Muscle of leg (tissue), 11 donors: Measurements from ENCODE around the gene B4GALT1. TPM values are rescaled to one million over a fixed set of nuclear protein-coding genes. Genes with fewer than 3 reads are reported as not detected.
"Not testable (repeated sequence)": the region's sequence is repeated elsewhere in the genome, so short reads cannot be mapped to it uniquely, and the experiment has no call there.

Source experiments
- DNase-seq: peaks from one replicate; pipeline ENCODE4 v3.0.0; 2013
- H3K27ac ChIP-seq: one replicate; pipeline ENCODE4 v1.5.1; 2013; ENCODE audit warnings: mild to moderate bottlenecking, low read length, control low read depth
- H3K27me3 ChIP-seq: one replicate; pipeline ENCODE4 v1.6.1; 2013; ENCODE audit warnings: low read length; ENCODE audit not compliant: control insufficient read depth, insufficient read depth
- H3K36me3 ChIP-seq: one replicate; pipeline ENCODE4 v1.6.1; 2013; ENCODE audit warnings: low read length; ENCODE audit not compliant: control insufficient read depth, insufficient read depth
- H3K4me1 ChIP-seq: one replicate; pipeline ENCODE4 v1.6.1; 2013; ENCODE audit warnings: low read length; ENCODE audit not compliant: control insufficient read depth, insufficient read depth
- H3K4me3 ChIP-seq: one replicate; pipeline ENCODE4 v1.5.1; 2013; ENCODE audit warnings: low read length, control low read depth
- H3K9me3 ChIP-seq: replicated peaks from 2 replicates; pipeline ENCODE4 v1.6.1; 2013; ENCODE audit warnings: low read depth, low read length; ENCODE audit not compliant: control insufficient read depth
- WGBS: methylation state at CpG from one replicate; pipeline ENCODE4 v1.1.5; 2013; ENCODE audit warnings: missing lambda C conversion rate; ENCODE audit not compliant: insufficient coverage; 5-methylcytosine and 5-hydroxymethylcytosine counted together
- polyA plus RNA-seq, 8 donors: library from polyadenylated mRNA; unstranded; fragments of 120-200 nt; gene quantifications; one replicate each; pipeline versions ENCODE4 v1.2.1 to v1.2.3, GENCODE V29; 2013; ENCODE audit warnings: inconsistent platforms in 1 of 8, low replicate concordance in 1 of 8; ENCODE audit not compliant: insufficient read length in 8 of 8, insufficient read depth in 1 of 8
- total RNA-seq: library from RNA; stranded (reverse); fragments of 120-200 nt; gene quantifications from one replicate; pipeline ENCODE4 v1.2.4, GENCODE V29; 2013

B4GALT1 gene
- total and polyA plus RNA-seq, 9 donors, result 14.6 to 62.7 (median 44.9) TPM

- peaks cover 41% of the 10 kb centered on the region for H3K4me1 ChIP-seq
- peak overlapping the region; percentile 68 for H3K27ac ChIP-seq
- H3K4me3 ChIP-seq, result no peak overlapping the region
- WGBS, result 87% methylated on average over 6 of the region's 7 CpGs
- DNase-seq, result no peak
- peaks cover 2% of the 10 kb centered on the region for H3K36me3 ChIP-seq
- H3K27me3 ChIP-seq, result no peaks in the 10 kb centered on the region
- H3K9me3 ChIP-seq, result no peaks in the 10 kb centered on the region
Observed at GRCh38 chr9:33104401-33104800, 62.7 kb downstream of the B4GALT1 start.

- 63% methylated on average over 1 of the region's 8 CpGs for WGBS
- Histone ChIP-seq H3K27ac (peak overlapping the region; percentile 68), H3K4me3 (no peak overlapping the region), H3K4me1 (peaks cover 41% of the 10 kb centered on the region), H3K9me3 (no peaks in the 10 kb centered on the region), H3K27me3 (no peaks in the 10 kb centered on the region), H3K36me3 (peaks cover 2% of the 10 kb centered on the region)
- peak; percentile 59 for DNase-seq
Observed at GRCh38 chr9:33103501-33104281, 63.4 kb downstream of the B4GALT1 start.

- WGBS, result 68% methylated on average over 6 of the region's 13 CpGs
- peaks cover 38% of the 10 kb centered on the region for H3K4me1 ChIP-seq
- no peaks in the 10 kb centered on the region for H3K27me3 ChIP-seq
- H3K27ac ChIP-seq, result peak overlapping the region; percentile 68
- peaks cover 2% of the 10 kb centered on the region for H3K36me3 ChIP-seq
- no peak overlapping the region for H3K4me3 ChIP-seq
- H3K9me3 ChIP-seq, result no peaks in the 10 kb centered on the region
- DNase-seq, result no peak
Observed at GRCh38 chr9:33102551-33103210, 64.5 kb downstream of the B4GALT1 start.

GRCh38 chr9:33101104-33101951, 65.8 kb downstream of the B4GALT1 start:
- no peak overlapping the region for H3K27ac ChIP-seq
- 77% methylated on average over 7 of the region's 10 CpGs for WGBS
- H3K27me3 ChIP-seq, result no peaks in the 10 kb centered on the region
- DNase-seq, result no peak
- H3K4me1 ChIP-seq, result peaks cover 25% of the 10 kb centered on the region
- peaks cover 2% of the 10 kb centered on the region for H3K36me3 ChIP-seq
- no peak overlapping the region for H3K4me3 ChIP-seq
- no peaks in the 10 kb centered on the region for H3K9me3 ChIP-seq

- no peak overlapping the region for H3K27ac ChIP-seq
- DNase-seq, result no peak
- H3K9me3 ChIP-seq, result no peaks in the 10 kb centered on the region
- no peaks in the 10 kb centered on the region for H3K27me3 ChIP-seq
- H3K4me1 ChIP-seq, result peaks cover 22% of the 10 kb centered on the region
- 100% methylated on average over 1 of the region's 2 CpGs for WGBS
- peaks cover 2% of the 10 kb centered on the region for H3K36me3 ChIP-seq
- no peak overlapping the region for H3K4me3 ChIP-seq
Observed at GRCh38 chr9:33099754-33100153, 67.4 kb downstream of the B4GALT1 start.

GRCh38 chr9:33097192-33097591, 69.9 kb downstream of the B4GALT1 start:
- no peaks in the 10 kb centered on the region for H3K9me3 ChIP-seq
- H3K36me3 ChIP-seq, result no peaks in the 10 kb centered on the region
- no peak overlapping the region for H3K27ac ChIP-seq
- H3K4me3 ChIP-seq, result no peak overlapping the region
- no CpG with 5 or more reads among the region's 3 CpGs for WGBS
- no peak for DNase-seq
- H3K27me3 ChIP-seq, result no peaks in the 10 kb centered on the region
- peaks cover 7% of the 10 kb centered on the region for H3K4me1 ChIP-seq

- H3K4me3 ChIP-seq, result no peak overlapping the region
- no CpG with 5 or more reads among the region's 5 CpGs for WGBS
- DNase-seq, result no peak
- no peak overlapping the region for H3K27ac ChIP-seq
- H3K36me3 ChIP-seq, result no peaks in the 10 kb centered on the region
- no peaks in the 10 kb centered on the region for H3K4me1 ChIP-seq
- H3K9me3 ChIP-seq, result no peaks in the 10 kb centered on the region
- H3K27me3 ChIP-seq, result no peaks in the 10 kb centered on the region
Observed at GRCh38 chr9:33092634-33093033, 74.5 kb downstream of the B4GALT1 start.

- not testable (repeated sequence) for H3K4me1 ChIP-seq, H3K27me3 ChIP-seq, H3K36me3 ChIP-seq, H3K4me3 ChIP-seq, H3K27ac ChIP-seq, H3K9me3 ChIP-seq, DNase-seq
- WGBS, result 43% methylated on average over 1 of the region's 9 CpGs
Observed at GRCh38 chr9:33085672-33086071, 81.5 kb downstream of the B4GALT1 start.

GRCh38 chr9:33082538-33083326, 84.4 kb downstream of the B4GALT1 start:
- Histone ChIP-seq H3K27me3 (no peaks in the 10 kb centered on the region), H3K9me3 (no peaks in the 10 kb centered on the region), H3K36me3 (no peaks in the 10 kb centered on the region), H3K4me1 (peaks cover 6% of the 10 kb centered on the region), H3K27ac (no peak overlapping the region), H3K4me3 (no peak overlapping the region)
- WGBS, result 59% methylated on average over 2 of the region's 8 CpGs
- DNase-seq, result no peak
